ENCODE results near the gene NOTUM.
"Not testable (repeated sequence)": the region's sequence is repeated elsewhere in the genome, so short reads cannot be mapped to it uniquely, and the experiment has no call there.

Gene NOTUM

DNA sequence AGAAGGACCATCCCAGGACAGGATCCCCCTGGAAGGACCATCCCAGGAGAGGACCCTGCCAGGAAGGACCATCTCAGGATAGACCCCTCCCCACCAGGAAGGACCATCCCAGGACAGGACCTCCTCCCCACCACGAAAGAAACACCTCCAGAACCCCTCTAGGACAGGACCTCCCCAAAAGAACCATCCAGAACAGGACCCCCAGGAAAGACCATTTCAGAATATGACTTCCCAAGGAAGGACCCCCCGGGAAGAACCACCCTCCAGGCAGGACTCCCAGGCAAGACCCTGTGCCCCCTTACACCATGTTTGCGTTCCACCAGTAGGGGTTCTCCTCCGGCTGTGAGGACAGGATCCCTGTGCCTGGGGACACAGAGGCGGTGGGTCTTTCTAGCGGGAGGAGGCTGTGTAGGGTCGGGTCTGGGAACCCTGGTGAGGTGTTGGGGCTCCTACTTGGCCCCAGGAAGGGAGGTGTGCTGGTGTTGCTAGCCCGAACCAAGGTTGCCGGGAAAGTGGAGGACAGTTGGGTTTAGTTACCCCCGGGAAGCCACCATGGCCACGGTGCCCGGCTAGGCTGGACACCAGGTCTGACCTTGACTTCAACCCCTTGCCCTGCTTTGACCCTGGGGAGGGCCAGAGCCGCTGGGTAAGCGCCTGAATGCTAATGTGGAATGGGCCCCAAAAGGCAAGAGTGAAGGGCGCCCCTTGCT, 2.2 kb downstream of the NOTUM start:
- no peak overlapping the region for H3K4me3 ChIP-seq (ENCODE audit: low read depth, low read length)

DNA sequence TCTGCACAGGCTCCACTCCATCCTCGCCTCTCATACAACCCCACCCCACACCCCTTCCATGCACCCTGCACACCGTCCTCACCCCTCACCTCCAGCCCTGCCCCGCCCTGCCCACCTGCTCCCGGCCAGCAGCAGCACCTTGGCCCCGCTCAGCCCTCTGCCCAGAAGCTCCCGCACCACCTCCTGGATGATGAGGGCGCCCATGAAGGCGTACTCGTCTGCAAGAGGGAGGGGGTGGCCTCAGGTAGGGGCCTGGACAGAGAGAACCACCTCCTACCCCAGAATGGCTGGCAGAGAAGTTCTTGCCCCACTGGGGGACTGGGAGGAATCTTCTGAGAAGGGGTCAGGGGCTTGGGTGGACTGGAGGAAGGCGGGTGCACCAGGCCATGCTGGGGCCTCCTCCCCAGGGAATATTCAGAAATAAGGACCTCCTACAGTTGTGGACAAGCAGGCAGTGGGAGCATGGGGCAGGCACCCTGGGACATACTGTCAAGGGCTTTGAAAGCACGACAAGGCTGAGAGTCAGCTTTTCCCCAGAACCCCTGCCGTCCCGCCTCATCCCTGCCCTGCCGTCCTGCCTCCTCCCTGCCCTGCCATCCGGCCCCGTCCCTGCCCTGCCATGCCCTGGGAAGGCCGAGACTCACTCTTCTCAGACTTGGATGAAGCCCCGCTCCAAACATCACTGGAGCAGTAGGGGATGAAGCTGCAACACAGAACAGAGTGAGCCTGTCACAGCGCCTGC, 3.1 kb downstream of the NOTUM start:
- H3K4me3 ChIP-seq (ENCODE audit: low read depth, low read length) = no peak overlapping the region

DNA sequence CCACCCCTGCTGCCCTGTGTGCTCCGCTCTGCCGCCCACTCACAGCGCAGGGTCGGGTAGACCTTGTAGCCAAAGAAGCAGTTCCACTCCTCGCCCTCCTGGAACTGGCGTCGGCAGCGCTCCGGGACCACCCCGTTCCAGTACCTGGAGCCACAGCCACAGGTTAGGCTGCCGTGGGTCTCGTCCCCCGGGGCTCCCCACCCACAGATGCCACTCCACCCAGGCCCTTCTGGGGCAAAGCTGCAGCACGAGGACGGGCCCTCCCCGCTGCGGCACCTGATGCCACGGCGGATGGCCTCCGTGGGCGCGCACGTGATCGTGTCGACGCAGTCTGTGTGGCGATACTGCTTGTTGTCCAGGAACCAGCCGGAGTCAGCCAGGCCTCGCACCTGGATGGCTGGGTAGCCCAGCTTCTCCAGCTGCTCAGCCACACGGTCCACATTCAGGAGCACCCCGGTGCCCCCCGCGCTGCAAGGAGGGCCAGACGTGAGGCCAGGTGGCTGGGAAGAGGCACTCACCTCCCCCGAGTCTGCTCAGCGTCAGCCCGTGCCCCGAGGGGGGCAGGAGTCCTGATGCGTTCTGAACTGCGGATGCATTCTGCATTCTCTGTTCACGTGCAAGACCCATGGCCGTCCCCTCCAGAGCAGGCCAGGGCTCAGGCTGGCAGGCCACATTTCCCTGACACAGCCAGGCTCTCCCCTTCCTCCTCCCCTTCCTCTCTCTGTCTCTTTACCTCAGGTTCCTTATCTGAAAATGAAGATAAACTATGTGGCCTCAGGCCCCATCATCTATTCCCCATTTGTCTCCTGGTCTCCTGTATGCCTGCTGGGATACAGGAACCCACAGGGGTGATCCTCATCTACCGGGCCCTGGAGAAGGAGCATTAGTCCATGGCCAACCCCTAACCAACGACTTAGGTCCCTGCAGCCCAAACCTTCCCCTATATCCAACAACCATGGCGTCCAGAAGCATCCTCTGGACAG, 4.1 kb downstream of the NOTUM start:
- no peak overlapping the region for H3K4me3 ChIP-seq (ENCODE audit: low read depth, low read length)

GRCh38 chr17:81955756-81956544, 5.0 kb downstream of the NOTUM start:
- no peak overlapping the region for H3K4me3 ChIP-seq (ENCODE audit: low read depth, low read length)

GRCh38 chr17:81955058-81955681, 5.8 kb downstream of the NOTUM start:
- no peak overlapping the region for H3K4me3 ChIP-seq (ENCODE audit: low read depth, low read length)

GRCh38 chr17:81954131-81955057, 6.6 kb downstream of the NOTUM start:
- no peak overlapping the region for H3K4me3 ChIP-seq (ENCODE audit: low read depth, low read length)

DNA sequence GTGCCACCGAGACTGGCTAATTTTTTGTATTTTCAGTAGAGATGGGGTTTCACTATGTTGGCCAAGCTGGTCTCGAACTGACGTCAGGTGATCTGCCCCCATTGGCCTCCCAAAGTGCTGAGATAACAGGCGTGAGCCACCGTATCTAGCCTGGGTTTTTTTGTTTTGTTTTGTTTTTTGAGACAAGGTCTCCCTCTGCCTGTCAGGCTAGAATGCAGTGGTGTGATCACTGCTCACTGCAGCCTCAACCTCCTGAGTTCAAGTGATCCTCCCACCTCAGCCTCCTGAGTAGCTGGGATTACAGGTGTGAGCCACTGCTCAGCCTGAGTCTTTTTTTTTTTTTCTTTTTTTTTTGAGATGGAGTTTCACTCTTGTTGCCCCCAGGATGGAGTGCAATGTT, 7.5 kb downstream of the NOTUM start:
- not testable (repeated sequence) for H3K4me3 ChIP-seq (ENCODE audit: low read depth, low read length)

- no peak overlapping the region for H3K4me3 ChIP-seq (ENCODE audit: low read depth, low read length)
Observed at GRCh38 chr17:81952792-81953228, 8.2 kb downstream of the NOTUM start.

- H3K4me3 ChIP-seq (ENCODE audit: low read depth, low read length) = no peak overlapping the region
Observed at GRCh38 chr17:81951785-81952684, 9.0 kb downstream of the NOTUM start.

GRCh38 chr17:81950501-81950900, 10.5 kb downstream of the NOTUM start:
- H3K4me3 ChIP-seq (ENCODE audit: low read depth, low read length) = no peak overlapping the region

- no peak overlapping the region for H3K4me3 ChIP-seq (ENCODE audit: low read depth, low read length)
Observed at GRCh38 chr17:81948635-81949378, 12.2 kb downstream of the NOTUM start.

DNA sequence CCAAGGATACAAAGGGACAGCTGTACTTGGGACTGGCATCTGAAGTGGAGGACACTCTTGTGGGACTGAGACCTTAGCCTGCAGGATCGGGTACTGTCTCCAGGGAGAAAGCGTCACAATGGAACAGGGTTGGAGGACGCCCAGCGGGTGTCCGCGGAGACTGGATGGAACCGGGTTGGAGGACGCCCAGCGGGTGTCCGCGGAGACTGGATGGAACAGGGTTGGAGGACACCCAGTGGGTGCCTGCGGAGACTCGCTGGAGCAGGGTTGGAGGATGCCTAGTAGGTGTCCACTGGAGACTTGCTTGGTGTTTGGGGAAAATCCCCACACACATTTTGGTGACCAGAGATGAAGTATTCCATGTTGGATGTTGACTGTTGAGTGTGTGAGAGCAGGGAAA, 13.8 kb downstream of the NOTUM start, which contains the start of gene MYADML2:
MYADML2 (minus strand) TSS at position 45 of the 400 bp plus-strand sequence. CDS start 5,492 bp downstream, outside the sequence.
- no peak within 1 kb of the TSS for H3K4me3 ChIP-seq (ENCODE audit: low read depth, low read length)

GRCh38 chr17:81944858-81945257, 16.1 kb downstream of the NOTUM start:
- no peak overlapping the region for H3K4me3 ChIP-seq (ENCODE audit: low read depth, low read length)

- H3K4me3 ChIP-seq (ENCODE audit: low read depth, low read length) = no peak overlapping the region
Observed at GRCh38 chr17:81942167-81942553, 18.8 kb downstream of the NOTUM start.

DNA sequence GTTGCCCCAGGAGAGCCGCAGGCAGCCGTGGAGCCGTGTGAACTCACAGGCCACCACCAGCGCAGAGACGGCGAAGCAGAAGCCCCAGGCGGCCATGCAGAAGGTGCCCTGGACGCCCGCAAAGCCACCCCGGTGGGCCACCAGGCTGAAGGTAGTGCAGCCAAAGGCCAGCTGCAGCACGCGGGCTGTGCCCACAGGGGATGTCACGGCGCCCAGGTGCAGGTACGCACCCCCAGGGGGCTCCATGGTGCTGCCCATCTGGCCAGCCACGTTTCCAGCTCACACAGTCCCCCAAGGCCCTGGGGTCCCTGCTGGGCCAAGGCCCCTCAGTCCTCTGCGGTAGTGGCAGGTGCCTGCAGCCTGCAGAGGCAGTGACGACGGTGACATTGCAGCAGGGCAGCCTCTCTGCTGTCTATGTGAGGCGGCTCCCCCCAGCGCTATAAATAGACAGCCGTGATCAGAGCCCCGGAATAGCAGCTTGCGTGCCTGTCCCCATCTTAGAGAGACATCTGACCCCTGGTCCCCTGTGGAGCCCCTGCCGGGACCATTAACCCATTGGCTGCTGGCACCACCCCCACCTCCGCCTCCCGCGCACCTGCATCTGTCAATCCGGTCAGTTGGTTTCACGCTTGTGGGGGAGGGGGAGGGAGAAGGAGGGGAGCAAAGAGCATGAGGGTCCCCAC, 19.4 kb downstream of the NOTUM start:
- H3K4me3 ChIP-seq (ENCODE audit: low read depth, low read length) = no peak overlapping the region

Measured in iPS-11a (cell line).